ENCODE results near the gene CA11. TPM values are rescaled to one million over a fixed set of nuclear protein-coding genes. Genes with fewer than 3 reads are reported as not detected.

Gene CA11
- total RNA-seq, 3 donors from 2014 or later: 1.8 to 19.9 (median 3.7) TPM

- Histone ChIP-seq H3K9me3 (no peaks in the 10 kb centered on the region), H3K4me3 (no peak overlapping the region), H3K36me3 (ENCODE audit: low read depth) (no peaks in the 10 kb centered on the region), H3K4me1 (ENCODE audit: low read depth) (peaks cover 14% of the 10 kb centered on the region)
- intact Hi-C loops (cut with DNase I, micrococcal nuclease): no loop called here
- ATAC-seq (no peak), DNase-seq (no peak)
- no peak for TF ChIP-seq CTCF (IDR thresholded peaks at IDR 0.05)
These were observed 42.5 kb downstream of the CA11 start for GRCh38 chr19:48603449-48603848.

GRCh38 chr19:48603001-48603400 is 43.0 kb downstream of the CA11 start:
- intact Hi-C loops (cut with DNase I, micrococcal nuclease): no loop called here
- peaks cover 14% of the 10 kb centered on the region for H3K4me1 ChIP-seq (ENCODE audit: low read depth)
- TF ChIP-seq CTCF (IDR thresholded peaks at IDR 0.05): no peak
- DNase-seq (no peak), ATAC-seq (no peak)
- no peaks in the 10 kb centered on the region for H3K36me3 ChIP-seq (ENCODE audit: low read depth)
- H3K4me3 ChIP-seq: no peak overlapping the region
- H3K9me3 ChIP-seq: no peaks in the 10 kb centered on the region

GRCh38 chr19:48600679-48601417 is 45.1 kb downstream of the CA11 start:
- no peak for DNase-seq
- ATAC-seq: no peak
- intact Hi-C loops (cut with DNase I, micrococcal nuclease): no loop called here
- no peak for TF ChIP-seq CTCF (IDR thresholded peaks at IDR 0.05)
- Histone ChIP-seq H3K9me3 (no peaks in the 10 kb centered on the region), H3K4me3 (no peak overlapping the region), H3K36me3 (ENCODE audit: low read depth) (no peaks in the 10 kb centered on the region), H3K4me1 (ENCODE audit: low read depth) (peaks cover 14% of the 10 kb centered on the region)

GRCh38 chr19:48598996-48599700 is 46.8 kb downstream of the CA11 start:
- ATAC-seq: no peak

More at GRCh38 chr19:48598996-48599700, 46.8 kb downstream of the CA11 start:
- Histone ChIP-seq H3K36me3 (ENCODE audit: low read depth) (no peaks in the 10 kb centered on the region), H3K9me3 (no peaks in the 10 kb centered on the region), H3K4me1 (ENCODE audit: low read depth) (peaks cover 12% of the 10 kb centered on the region), H3K4me3 (no peak overlapping the region)
- intact Hi-C loops (cut with DNase I, micrococcal nuclease): no loop called here
- no peak for DNase-seq
- no peak for TF ChIP-seq CTCF (IDR thresholded peaks at IDR 0.05)

Measured in mucosa of descending colon (tissue), 3 donors.